ENCODE results near the gene STX8. TPM values are rescaled to one million over a fixed set of nuclear protein-coding genes. Genes with fewer than 3 reads are reported as not detected.

The STX8 gene
- total and polyA plus RNA-seq, 8 donors: 51.9 to 63.4 (median 56.5) TPM

- H3K9me3 ChIP-seq: no peaks in the 10 kb centered on the region
- no peaks in the 10 kb centered on the region for H3K36me3 ChIP-seq
- H3K4me3 ChIP-seq: no peak overlapping the region
- DNase-seq (no peak), ATAC-seq (no peak)
- no peak for TF ChIP-seq CTCF (IDR thresholded peaks at IDR 0.05)
- no peak overlapping the region for H3K27ac ChIP-seq
- no peaks in the 10 kb centered on the region for H3K27me3 ChIP-seq
- intact Hi-C loops (cut with DNase I): no loop called here
- peaks cover 3 to 14% of the 10 kb centered on the region in 2 donors for H3K4me1 ChIP-seq
These were observed 319.3 kb downstream of the STX8 start for GRCh38 chr17:9256361-9256750.

GRCh38 chr17:9255833-9256232 lies 319.8 kb downstream of the STX8 start:
- H3K4me3 ChIP-seq: no peak overlapping the region
- no peaks in the 10 kb centered on the region for H3K9me3 ChIP-seq
- no peak overlapping the region for H3K27ac ChIP-seq
- intact Hi-C loops (cut with DNase I): no loop called here
- DNase-seq: no peak
- H3K27me3 ChIP-seq: no peaks in the 10 kb centered on the region
- H3K4me1 ChIP-seq: peaks cover 3 to 14% of the 10 kb centered on the region in 2 donors
- no peak for ATAC-seq
- TF ChIP-seq CTCF (IDR thresholded peaks at IDR 0.05): no peak
- H3K36me3 ChIP-seq: no peaks in the 10 kb centered on the region

- Histone ChIP-seq H3K4me3 (no peak overlapping the region), H3K27ac (no peak overlapping the region), H3K4me1 (peaks cover 3 to 14% of the 10 kb centered on the region in 2 donors), H3K9me3 (no peaks in the 10 kb centered on the region), H3K36me3 (peaks cover 0 to under 1% of the 10 kb centered on the region in 2 donors), H3K27me3 (no peaks in the 10 kb centered on the region)
- no peak for TF ChIP-seq CTCF (IDR thresholded peaks at IDR 0.05)
- ATAC-seq (no peak), DNase-seq (no peak)
- intact Hi-C loops (cut with DNase I): no loop called here
These were observed 320.8 kb downstream of the STX8 start for GRCh38 chr17:9254841-9255240.

GRCh38 chr17:9253308-9253707 lies 322.3 kb downstream of the STX8 start:
- Histone ChIP-seq H3K36me3 (peaks cover 0 to 14% of the 10 kb centered on the region in 2 donors), H3K27ac (no peak overlapping the region), H3K4me1 (peaks cover 3 to 14% of the 10 kb centered on the region in 2 donors), H3K27me3 (no peaks in the 10 kb centered on the region), H3K9me3 (no peaks in the 10 kb centered on the region), H3K4me3 (no peak overlapping the region)
- intact Hi-C loops (cut with DNase I): no loop called here
- TF ChIP-seq CTCF (IDR thresholded peaks at IDR 0.05): no peak
- ATAC-seq (no peak), DNase-seq (peak in 1 of 4 donors; percentile 10)

- Histone ChIP-seq H3K27ac (no peak overlapping the region), H3K36me3 (peaks cover 0 to 24% of the 10 kb centered on the region in 2 donors), H3K4me1 (peaks cover 0 to under 1% of the 10 kb centered on the region in 2 donors), H3K9me3 (no peaks in the 10 kb centered on the region), H3K27me3 (no peaks in the 10 kb centered on the region), H3K4me3 (no peak overlapping the region)
- intact Hi-C loops (cut with DNase I): no loop called here
- no peak for TF ChIP-seq CTCF (IDR thresholded peaks at IDR 0.05)
- DNase-seq (peak in 3 of 4 donors; percentile 28 to 81 (median 66)), ATAC-seq (peak; percentile 84)
These were observed 324.3 kb downstream of the STX8 start for GRCh38 chr17:9251273-9251672.

Data from left lung (tissue), 10 donors.